VCaP (cell line): ENCODE results near the gene EYA3.

Experiments
- H3K27ac ChIP-seq: fragments of 450-650 bp; 2 replicates; pipeline ENCODE4 v1.5.1; 2017
- TF ChIP-seq, protein P1 (sequence below): fragments of 450-650 bp; conservative IDR thresholded peaks from 2 replicates; pipeline ENCODE4 v1.5.1; 2017; ENCODE audit warnings: mild to moderate bottlenecking, moderate library complexity

The EYA3 gene

DNA sequence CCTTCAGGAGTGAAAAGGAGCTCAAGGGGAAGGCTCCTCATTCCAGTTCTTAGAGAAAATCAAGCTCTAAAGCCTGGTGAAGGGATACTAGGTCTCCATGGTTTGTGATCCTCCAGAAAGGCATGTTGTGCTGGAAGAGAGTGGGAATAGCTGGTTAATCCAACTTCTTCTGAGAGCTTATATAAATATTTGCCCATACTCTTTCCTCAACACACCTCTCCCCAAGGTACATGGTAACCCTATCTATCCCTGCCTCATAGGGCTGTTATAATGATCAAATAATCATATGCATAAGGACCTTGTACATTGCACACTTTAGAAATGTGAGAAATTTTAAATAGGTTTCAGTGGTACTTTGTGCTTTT, 114.0 kb downstream of the EYA3 start:
- 0 out of 2 replicates have a peak overlapping the region, but pooled peaks have one; percentile 8 for H3K27ac ChIP-seq
- TF ChIP-seq, protein P1, sequence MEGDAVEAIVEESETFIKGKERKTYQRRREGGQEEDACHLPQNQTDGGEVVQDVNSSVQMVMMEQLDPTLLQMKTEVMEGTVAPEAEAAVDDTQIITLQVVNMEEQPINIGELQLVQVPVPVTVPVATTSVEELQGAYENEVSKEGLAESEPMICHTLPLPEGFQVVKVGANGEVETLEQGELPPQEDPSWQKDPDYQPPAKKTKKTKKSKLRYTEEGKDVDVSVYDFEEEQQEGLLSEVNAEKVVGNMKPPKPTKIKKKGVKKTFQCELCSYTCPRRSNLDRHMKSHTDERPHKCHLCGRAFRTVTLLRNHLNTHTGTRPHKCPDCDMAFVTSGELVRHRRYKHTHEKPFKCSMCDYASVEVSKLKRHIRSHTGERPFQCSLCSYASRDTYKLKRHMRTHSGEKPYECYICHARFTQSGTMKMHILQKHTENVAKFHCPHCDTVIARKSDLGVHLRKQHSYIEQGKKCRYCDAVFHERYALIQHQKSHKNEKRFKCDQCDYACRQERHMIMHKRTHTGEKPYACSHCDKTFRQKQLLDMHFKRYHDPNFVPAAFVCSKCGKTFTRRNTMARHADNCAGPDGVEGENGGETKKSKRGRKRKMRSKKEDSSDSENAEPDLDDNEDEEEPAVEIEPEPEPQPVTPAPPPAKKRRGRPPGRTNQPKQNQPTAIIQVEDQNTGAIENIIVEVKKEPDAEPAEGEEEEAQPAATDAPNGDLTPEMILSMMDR, result no peak

DNA sequence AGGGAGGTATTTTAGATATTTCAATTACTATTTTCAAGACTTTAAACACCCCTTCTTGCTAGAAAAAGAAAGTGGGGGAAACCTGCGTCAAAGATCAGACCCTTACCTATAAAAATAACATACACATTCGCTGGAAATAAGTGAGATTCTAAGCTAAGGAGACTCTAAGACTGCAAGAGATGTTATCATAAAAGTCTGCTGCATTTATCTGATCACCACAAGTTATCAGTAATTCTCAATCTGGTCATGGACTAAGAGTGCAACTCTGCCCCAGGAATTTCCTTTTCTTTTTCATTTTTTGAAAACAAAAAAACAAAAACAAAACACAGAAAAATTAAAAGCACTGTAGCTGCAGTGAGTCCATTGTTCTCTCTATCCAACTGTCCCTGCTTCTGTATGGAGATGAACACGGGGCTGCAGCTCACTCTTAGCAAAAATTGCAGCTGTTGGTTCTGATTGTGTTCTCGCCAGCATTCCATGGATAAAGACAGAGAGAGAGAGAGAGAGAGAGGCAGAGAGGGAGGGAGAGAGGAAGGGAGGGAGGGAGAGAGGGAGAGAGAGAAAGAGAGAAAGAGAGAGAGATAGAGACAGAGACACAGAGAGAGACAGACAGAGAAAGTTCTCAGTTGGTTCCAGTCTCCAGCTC, 114.5 kb downstream of the EYA3 start:
- TF ChIP-seq, protein P1, result no peak
- 0 out of 2 replicates have a peak overlapping the region, but pooled peaks have one; percentile 8 for H3K27ac ChIP-seq

DNA sequence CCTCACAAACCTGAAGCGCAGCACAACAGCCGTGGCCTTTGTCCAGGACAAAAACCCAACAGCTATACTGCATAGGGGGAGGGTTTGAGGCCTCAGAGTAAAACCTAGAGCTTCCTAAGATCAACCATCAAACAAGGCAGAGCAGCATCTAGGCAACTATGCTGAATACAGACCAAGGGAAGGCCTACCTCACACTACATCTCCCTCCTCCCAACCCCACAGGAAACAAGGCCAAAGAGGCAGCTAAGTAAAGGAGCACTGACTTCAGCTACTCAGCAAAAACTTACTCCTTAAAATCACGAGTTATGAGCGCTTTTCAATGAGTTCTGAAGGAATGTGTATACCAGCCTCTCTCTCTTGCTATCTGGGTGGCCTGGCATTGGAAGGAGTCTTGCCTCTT, 116.3 kb downstream of the EYA3 start:
- TF ChIP-seq, protein P1, result no peak

DNA sequence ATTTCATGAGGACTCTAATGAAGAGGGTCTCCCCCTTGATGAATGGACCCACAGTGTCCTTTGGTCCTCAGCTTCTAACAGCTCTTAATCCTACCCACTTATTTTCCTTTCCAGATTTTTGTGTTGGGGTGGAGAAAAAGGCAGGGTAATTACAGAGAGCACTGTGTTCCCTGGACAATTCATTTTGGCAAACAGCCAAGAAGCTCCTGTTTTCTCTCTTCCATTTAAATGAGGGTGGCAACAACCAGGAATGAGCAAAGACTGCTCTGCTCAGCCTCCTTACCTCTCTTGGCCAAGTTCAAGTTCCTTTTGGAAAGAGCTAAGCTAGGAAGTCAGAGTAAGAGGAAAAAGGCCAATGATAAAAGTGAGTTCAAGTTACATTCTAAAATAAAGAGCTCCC, 116.7 kb downstream of the EYA3 start:
- H3K27ac ChIP-seq, result peak overlapping the region; percentile 46
- TF ChIP-seq, protein P1, result no peak

More for the DNA sequence above, 116.3 kb downstream of the EYA3 start:
- H3K27ac ChIP-seq, result peak overlapping the region; percentile 46

DNA sequence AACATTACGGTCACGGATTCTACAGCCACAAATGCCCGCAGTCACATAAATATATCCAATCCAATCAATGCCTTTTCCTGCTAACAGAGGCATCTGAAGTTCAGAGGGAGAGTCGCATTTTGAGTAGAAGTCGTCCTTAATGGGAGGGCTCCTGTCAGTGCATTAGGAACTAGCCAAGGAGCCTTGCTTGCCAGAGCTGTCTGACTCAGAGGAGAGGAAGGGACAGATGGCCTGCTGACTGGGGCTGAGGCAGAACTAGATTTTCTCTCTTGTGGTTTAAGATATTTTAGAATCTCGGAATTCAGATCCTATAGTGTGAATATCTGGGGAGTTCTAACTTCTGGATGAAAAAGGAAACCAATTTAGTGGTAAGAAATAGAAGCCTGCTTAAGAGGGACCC, 118.0 kb downstream of the EYA3 start:
- TF ChIP-seq, protein P1, result no peak
- H3K27ac ChIP-seq, result peak overlapping the region; percentile 46; the same call in 1 of the 2 replicates

DNA sequence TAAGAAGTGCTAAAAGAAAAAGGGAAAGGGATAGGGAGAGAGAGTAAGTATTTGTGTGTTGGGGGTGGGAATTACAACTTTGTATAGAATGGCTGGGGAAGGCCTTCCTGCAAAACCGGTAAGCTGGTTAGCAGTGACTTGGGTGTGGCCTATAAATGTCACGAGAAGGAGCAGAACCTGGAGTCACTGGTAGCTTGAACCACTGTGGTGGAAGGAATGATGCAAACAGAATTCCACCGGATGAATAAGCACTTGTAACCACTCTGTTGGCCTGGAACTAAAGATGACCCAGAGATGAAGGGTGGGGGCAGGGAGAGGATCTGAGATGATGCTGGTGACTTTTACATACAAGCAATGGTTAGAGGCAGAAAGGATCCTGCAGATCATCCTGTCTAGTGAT, 119.7 kb downstream of the EYA3 start:
- H3K27ac ChIP-seq, result no peak overlapping the region
- TF ChIP-seq, protein P1, result no peak

DNA sequence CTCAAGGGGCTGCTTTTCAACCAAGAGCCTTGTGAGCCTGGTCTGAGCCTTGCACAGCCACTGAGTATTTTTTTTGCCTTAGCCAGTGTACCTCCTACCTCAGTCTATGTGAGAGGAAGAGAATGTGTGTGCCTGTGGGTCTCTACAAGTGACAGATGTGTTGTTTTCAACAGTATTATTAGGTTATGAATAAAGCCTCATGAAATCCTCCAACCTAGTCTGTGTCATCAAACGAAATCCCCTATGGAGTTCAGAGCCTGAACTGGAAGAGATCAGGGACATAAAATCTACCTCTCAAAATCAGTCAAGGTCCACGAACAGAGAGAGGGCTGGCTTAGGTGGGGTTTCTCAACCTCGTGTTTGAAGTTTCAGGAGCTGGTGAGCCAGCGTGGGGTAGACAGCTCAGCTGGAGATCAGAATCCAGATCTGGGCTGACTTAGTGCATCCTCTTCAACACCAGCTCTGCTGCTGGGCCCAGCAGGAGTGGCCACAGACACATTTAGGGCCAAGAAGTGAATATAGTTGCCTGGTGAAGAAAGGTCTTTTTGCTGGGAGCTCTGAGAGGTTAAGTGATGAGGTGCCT, 120.4 kb downstream of the EYA3 start:
- no peak overlapping the region for H3K27ac ChIP-seq
- TF ChIP-seq, protein P1, result no peak
